Panc1 (cell line): ENCODE data around the gene MOCS1. TPM values are rescaled to one million over a fixed set of nuclear protein-coding genes. Genes with fewer than 3 reads are reported as not detected.

Source experiments
- ATAC-seq: fragments of 200-7000 bp; cut with Tn5 transposase; 2 replicates; pipeline ENCODE4 v1.9.1; 2020; ENCODE audit warnings: mild to moderate bottlenecking, moderate library complexity
- BruUV-seq: library from RNA; stranded (reverse); fragments of 400-500 nt; replicated peaks from 2 replicates; lab custom pipeline; 2021; lab: Mats Ljungman, UMichigan
- CTCF ChIA-PET: fragments of 300-600 bp; sonication (Branson Sonifier 250); formaldehyde crosslinking; loops from one replicate; lab custom pipeline; 2022; ENCODE audit warnings: antibody characterized with exemption; lab: Charles Lee
- POLR2A ChIA-PET: fragments of 300-600 bp; sonication (Branson Sonifier 250); formaldehyde crosslinking; loops from one replicate; lab custom pipeline; 2022; ENCODE audit warnings: antibody characterized with exemption; lab: Charles Lee
- DNase-seq: peaks from one replicate; pipeline ENCODE4 v3.0.0-alpha.2; 2010; ENCODE audit warnings: low read depth, low spot score
- H3K27ac ChIP-seq: 2 replicates; pipeline ENCODE4 v1.5.1; 2011; ENCODE audit warnings: mild to moderate bottlenecking, low read length, inconsistent platforms
- H3K27me3 ChIP-seq: fragments of 200-500 bp; sonication (Bioruptor generic); 2 replicates; pipeline ENCODE4 v1.6.0; 2014; ENCODE audit warnings: low read length, inconsistent platforms; ENCODE audit not compliant: control insufficient read depth, insufficient read depth
- H3K36me3 ChIP-seq: fragments of 200-500 bp; sonication (Bioruptor generic); 2 replicates; pipeline ENCODE4 v1.5.1; 2014; ENCODE audit warnings: inconsistent platforms, mild to moderate bottlenecking, low read length, moderate library complexity; ENCODE audit not compliant: control insufficient read depth, insufficient read depth
- H3K4me1 ChIP-seq: 2 replicates; pipeline ENCODE4 v1.5.1; 2011; ENCODE audit warnings: inconsistent platforms, mild to moderate bottlenecking, low read length, moderate library complexity; ENCODE audit not compliant: control insufficient read depth, insufficient read depth
- H3K4me3 ChIP-seq, 2 experiments: 2 replicates each; pipeline ENCODE4 v1.5.1; 2011 to 2012; ENCODE audit warnings: low read depth in 2 of 2, low read length in 2 of 2, mild to moderate bottlenecking in 2 of 2, inconsistent platforms in 1 of 2, moderate library complexity in 1 of 2
- H3K9me3 ChIP-seq: fragments of 200-500 bp; sonication (Bioruptor generic); 2 replicates; pipeline ENCODE4 v1.5.1; 2014; ENCODE audit warnings: low read depth, mild to moderate bottlenecking, inconsistent platforms, low read length, moderate library complexity; ENCODE audit not compliant: control insufficient read depth, insufficient read depth
- POLR2AphosphoS5 ChIP-seq: IDR thresholded peaks from 2 replicates; pipeline ENCODE4 v1.6.1; 2012; ENCODE audit warnings: mild to moderate bottlenecking, low read depth, low read length, moderate library complexity
- SIN3A ChIP-seq: IDR thresholded peaks from 2 replicates; pipeline ENCODE4 v1.6.1; 2012; ENCODE audit warnings: low read depth, mild to moderate bottlenecking, low read length, moderate library complexity, borderline replicate concordance; ENCODE audit not compliant: insufficient read depth
- TCF7L2 ChIP-seq: IDR thresholded peaks from 2 replicates; pipeline ENCODE4 v1.6.1; 2011; ENCODE audit warnings: mild to moderate bottlenecking, low read depth, low read length, inconsistent platforms
- in situ Hi-C: cut with HindIII; loops from 2 replicates; pipeline ENCODE4 v1.10.0; 2016; ENCODE audit warnings: low sequenced_read_pairs, low pct_unique_long_range_greater_than_20kb
- intact Hi-C: fragments of 100-400 bp; cut with micrococcal nuclease; formaldehyde crosslinking; loops from one replicate; pipeline ENCODE4 v1.10.0; 2022; ENCODE audit not compliant: unreplicated experiment
- total RNA-seq: library from RNA; stranded (reverse); gene quantifications from one replicate; pipeline ENCODE4 v1.2.1, GENCODE V29; 2021; ENCODE audit not compliant: unreplicated experiment
- TF ChIP-seq, protein P1 (sequence below): fragments of 450-650 bp; IDR thresholded peaks from 2 replicates; pipeline ENCODE4 v1.5.1; 2017; ENCODE audit warnings: mild to moderate bottlenecking
- TF ChIP-seq, protein P2 (sequence below), 2 experiments: IDR thresholded peaks; 2 replicates each; pipeline ENCODE4 v1.6.1; 2011 to 2012; ENCODE audit warnings: low read depth in 2 of 2, control low read depth in 1 of 2, low read length in 1 of 2, mild to moderate bottlenecking in 1 of 2, moderate library complexity in 1 of 2; ENCODE audit not compliant: insufficient read depth in 1 of 2

Gene MOCS1
- total RNA-seq, 1 experiment from 2014 or later = 0.98 TPM

DNA sequence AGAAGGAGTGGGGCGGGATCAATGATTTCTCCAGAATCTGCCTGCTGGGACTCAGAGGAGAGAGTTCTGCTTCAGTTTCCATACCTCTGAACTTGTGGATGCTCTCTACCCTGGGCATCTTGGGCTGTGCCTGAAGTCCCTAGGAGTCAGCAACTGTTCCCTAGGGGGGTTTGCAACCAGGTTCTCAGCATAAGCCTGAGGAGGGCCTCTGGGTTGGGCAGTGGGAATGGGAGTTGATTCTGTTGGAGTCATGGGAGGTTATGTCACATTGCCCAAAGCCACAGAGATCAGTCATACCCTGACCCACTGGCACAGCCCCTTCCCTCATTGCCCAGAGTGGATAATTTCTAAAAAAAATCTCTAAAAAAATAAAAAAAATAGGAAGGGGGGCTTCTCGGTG is 47.4 kb downstream of the MOCS1 start:
- in situ Hi-C loops (no loop called here), intact Hi-C loops (no loop called here)
- CTCF ChIA-PET = no interaction called here
- peaks cover 2% of the 10 kb centered on the region; the same call in 1 of the 2 replicates for H3K27me3 ChIP-seq
- TF ChIP-seq TCF7L2 (no peak), POLR2AphosphoS5 (no peak)
- no peaks in the 10 kb centered on the region for H3K4me1 ChIP-seq
- ATAC-seq (no peak), DNase-seq (no peak)
- POLR2A ChIA-PET = no interaction called here
- no peak overlapping the region for H3K4me3 ChIP-seq
- no peaks in the 10 kb centered on the region for H3K36me3 ChIP-seq
- no peaks in the 10 kb centered on the region for H3K9me3 ChIP-seq
- H3K27ac ChIP-seq = no peak overlapping the region
- no TSS peak for BruUV-seq

GRCh38 chr6:39885691-39886090 is 48.6 kb downstream of the MOCS1 start:
- Histone ChIP-seq H3K4me3 (no peak overlapping the region), H3K27me3 (peaks cover 2% of the 10 kb centered on the region; the same call in 1 of the 2 replicates), H3K4me1 (no peaks in the 10 kb centered on the region), H3K9me3 (no peaks in the 10 kb centered on the region), H3K27ac (no peak overlapping the region), H3K36me3 (no peaks in the 10 kb centered on the region)
- ChIA-PET POLR2A (no interaction called here), CTCF (no interaction called here)
- ATAC-seq (no peak), DNase-seq (no peak)
- no TSS peak for BruUV-seq
- intact Hi-C loops (no loop called here), in situ Hi-C loops (no loop called here)
- TF ChIP-seq TCF7L2 = no peak
- TF ChIP-seq, protein P1, sequence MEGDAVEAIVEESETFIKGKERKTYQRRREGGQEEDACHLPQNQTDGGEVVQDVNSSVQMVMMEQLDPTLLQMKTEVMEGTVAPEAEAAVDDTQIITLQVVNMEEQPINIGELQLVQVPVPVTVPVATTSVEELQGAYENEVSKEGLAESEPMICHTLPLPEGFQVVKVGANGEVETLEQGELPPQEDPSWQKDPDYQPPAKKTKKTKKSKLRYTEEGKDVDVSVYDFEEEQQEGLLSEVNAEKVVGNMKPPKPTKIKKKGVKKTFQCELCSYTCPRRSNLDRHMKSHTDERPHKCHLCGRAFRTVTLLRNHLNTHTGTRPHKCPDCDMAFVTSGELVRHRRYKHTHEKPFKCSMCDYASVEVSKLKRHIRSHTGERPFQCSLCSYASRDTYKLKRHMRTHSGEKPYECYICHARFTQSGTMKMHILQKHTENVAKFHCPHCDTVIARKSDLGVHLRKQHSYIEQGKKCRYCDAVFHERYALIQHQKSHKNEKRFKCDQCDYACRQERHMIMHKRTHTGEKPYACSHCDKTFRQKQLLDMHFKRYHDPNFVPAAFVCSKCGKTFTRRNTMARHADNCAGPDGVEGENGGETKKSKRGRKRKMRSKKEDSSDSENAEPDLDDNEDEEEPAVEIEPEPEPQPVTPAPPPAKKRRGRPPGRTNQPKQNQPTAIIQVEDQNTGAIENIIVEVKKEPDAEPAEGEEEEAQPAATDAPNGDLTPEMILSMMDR = no peak
- no peak for TF ChIP-seq POLR2AphosphoS5
- no peak for TF ChIP-seq SIN3A
- TF ChIP-seq, protein P2, sequence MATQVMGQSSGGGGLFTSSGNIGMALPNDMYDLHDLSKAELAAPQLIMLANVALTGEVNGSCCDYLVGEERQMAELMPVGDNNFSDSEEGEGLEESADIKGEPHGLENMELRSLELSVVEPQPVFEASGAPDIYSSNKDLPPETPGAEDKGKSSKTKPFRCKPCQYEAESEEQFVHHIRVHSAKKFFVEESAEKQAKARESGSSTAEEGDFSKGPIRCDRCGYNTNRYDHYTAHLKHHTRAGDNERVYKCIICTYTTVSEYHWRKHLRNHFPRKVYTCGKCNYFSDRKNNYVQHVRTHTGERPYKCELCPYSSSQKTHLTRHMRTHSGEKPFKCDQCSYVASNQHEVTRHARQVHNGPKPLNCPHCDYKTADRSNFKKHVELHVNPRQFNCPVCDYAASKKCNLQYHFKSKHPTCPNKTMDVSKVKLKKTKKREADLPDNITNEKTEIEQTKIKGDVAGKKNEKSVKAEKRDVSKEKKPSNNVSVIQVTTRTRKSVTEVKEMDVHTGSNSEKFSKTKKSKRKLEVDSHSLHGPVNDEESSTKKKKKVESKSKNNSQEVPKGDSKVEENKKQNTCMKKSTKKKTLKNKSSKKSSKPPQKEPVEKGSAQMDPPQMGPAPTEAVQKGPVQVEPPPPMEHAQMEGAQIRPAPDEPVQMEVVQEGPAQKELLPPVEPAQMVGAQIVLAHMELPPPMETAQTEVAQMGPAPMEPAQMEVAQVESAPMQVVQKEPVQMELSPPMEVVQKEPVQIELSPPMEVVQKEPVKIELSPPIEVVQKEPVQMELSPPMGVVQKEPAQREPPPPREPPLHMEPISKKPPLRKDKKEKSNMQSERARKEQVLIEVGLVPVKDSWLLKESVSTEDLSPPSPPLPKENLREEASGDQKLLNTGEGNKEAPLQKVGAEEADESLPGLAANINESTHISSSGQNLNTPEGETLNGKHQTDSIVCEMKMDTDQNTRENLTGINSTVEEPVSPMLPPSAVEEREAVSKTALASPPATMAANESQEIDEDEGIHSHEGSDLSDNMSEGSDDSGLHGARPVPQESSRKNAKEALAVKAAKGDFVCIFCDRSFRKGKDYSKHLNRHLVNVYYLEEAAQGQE (IDR thresholded peaks at IDR 0.05; ENCODE audit: insufficient read depth in 1 of 2, low read depth in 2 of 2, low read length in 1 of 2) = no peak

- Histone ChIP-seq H3K9me3 (no peaks in the 10 kb centered on the region), H3K27me3 (peaks cover 2% of the 10 kb centered on the region; the same call in 1 of the 2 replicates), H3K36me3 (no peaks in the 10 kb centered on the region), H3K27ac (no peak overlapping the region), H3K4me1 (no peaks in the 10 kb centered on the region), H3K4me3 (no peak overlapping the region)
- TF ChIP-seq TCF7L2 (no peak), POLR2AphosphoS5 (no peak), SIN3A (no peak)
- TF ChIP-seq, protein P2 (IDR thresholded peaks at IDR 0.05; ENCODE audit: insufficient read depth in 1 of 2, low read depth in 2 of 2, low read length in 1 of 2) = no peak
- TF ChIP-seq, protein P1 = no peak
- ATAC-seq (no peak), DNase-seq (no peak)
- in situ Hi-C loops (no loop called here), intact Hi-C loops (no loop called here)
- ChIA-PET CTCF (no interaction called here), POLR2A (no interaction called here)
- no TSS peak for BruUV-seq
Measured at GRCh38 chr6:39884696-39885095, 49.6 kb downstream of the MOCS1 start.
